Neural progenitor cell (in vitro differentiated cells): ENCODE data around the gene CHRNG.

Experiments
- EZH2 ChIP-seq: fragments of 200-600 bp; sonication (generic); IDR thresholded peaks from 2 replicates; pipeline ENCODE4 v1.6.1; 2017; ENCODE audit warnings: antibody characterized with exemption, mild to moderate bottlenecking, moderate library complexity
- EZH2phosphoT487 ChIP-seq: fragments of 200-600 bp; sonication (generic); IDR thresholded peaks from 2 replicates; pipeline ENCODE4 v1.6.1; 2017; ENCODE audit warnings: antibody characterized with exemption
- TF ChIP-seq, protein P1 (sequence below): fragments of 200-600 bp; sonication (generic); IDR thresholded peaks from 2 replicates; pipeline ENCODE4 v1.5.1; 2017; ENCODE audit warnings: antibody characterized with exemption, mild to moderate bottlenecking

DNA sequence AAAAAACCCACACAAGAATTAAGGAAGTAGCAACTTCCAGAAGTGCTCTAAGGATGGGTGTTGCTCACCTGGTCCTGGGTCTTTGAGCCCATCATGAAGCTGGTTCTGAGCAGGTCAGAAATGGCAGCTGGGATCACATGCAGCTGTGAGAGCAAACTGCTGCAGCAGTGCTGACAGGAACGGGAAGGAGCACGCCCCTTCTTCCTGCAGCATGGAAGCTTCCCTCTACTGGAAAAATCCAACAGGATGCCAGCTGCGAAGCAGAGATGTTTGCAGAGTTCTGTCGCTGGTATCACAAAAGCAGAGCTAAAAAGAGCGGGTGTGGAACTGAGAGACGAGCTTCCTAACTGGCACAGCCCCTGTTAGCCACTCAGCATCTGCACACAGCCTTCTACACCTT lies 44.7 kb downstream of the CHRNG start:
- TF ChIP-seq, protein P1, sequence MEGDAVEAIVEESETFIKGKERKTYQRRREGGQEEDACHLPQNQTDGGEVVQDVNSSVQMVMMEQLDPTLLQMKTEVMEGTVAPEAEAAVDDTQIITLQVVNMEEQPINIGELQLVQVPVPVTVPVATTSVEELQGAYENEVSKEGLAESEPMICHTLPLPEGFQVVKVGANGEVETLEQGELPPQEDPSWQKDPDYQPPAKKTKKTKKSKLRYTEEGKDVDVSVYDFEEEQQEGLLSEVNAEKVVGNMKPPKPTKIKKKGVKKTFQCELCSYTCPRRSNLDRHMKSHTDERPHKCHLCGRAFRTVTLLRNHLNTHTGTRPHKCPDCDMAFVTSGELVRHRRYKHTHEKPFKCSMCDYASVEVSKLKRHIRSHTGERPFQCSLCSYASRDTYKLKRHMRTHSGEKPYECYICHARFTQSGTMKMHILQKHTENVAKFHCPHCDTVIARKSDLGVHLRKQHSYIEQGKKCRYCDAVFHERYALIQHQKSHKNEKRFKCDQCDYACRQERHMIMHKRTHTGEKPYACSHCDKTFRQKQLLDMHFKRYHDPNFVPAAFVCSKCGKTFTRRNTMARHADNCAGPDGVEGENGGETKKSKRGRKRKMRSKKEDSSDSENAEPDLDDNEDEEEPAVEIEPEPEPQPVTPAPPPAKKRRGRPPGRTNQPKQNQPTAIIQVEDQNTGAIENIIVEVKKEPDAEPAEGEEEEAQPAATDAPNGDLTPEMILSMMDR: no peak
- no peak for TF ChIP-seq EZH2
- no peak for TF ChIP-seq EZH2phosphoT487
